ENCODE measurements around the gene PDCL2.
A peak's percentile ranks its signal among the peaks of the same experiment; 100 is the strongest.

Gene PDCL2

DNA sequence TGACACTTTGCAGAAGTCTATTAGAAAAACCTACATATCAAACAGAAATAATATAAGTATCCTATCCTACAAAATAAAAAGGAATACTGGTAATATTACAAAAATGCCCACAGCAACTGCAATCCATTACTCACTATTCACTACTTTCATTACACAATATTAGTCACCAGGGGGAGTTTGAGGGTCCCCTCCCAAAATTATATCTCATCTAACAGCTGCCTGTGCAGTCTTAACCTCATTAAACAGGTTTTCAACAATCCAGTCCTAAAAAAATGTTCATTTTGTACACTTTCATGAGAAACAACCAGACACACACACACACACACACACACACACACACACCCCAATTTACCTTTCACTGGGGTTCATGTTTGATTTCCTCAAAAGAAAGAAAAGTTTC is 48.2 kb downstream of the PDCL2 start:
- no peak for DNase-seq (ENCODE audit: low read depth)
- no peak overlapping the region for H3K4me3 ChIP-seq (ENCODE audit: low read depth, low read length)
- TF ChIP-seq, protein P1, sequence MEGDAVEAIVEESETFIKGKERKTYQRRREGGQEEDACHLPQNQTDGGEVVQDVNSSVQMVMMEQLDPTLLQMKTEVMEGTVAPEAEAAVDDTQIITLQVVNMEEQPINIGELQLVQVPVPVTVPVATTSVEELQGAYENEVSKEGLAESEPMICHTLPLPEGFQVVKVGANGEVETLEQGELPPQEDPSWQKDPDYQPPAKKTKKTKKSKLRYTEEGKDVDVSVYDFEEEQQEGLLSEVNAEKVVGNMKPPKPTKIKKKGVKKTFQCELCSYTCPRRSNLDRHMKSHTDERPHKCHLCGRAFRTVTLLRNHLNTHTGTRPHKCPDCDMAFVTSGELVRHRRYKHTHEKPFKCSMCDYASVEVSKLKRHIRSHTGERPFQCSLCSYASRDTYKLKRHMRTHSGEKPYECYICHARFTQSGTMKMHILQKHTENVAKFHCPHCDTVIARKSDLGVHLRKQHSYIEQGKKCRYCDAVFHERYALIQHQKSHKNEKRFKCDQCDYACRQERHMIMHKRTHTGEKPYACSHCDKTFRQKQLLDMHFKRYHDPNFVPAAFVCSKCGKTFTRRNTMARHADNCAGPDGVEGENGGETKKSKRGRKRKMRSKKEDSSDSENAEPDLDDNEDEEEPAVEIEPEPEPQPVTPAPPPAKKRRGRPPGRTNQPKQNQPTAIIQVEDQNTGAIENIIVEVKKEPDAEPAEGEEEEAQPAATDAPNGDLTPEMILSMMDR (conservative IDR thresholded peaks at IDR 0.05; ENCODE audit: low read depth, low read length) = no peak

DNA sequence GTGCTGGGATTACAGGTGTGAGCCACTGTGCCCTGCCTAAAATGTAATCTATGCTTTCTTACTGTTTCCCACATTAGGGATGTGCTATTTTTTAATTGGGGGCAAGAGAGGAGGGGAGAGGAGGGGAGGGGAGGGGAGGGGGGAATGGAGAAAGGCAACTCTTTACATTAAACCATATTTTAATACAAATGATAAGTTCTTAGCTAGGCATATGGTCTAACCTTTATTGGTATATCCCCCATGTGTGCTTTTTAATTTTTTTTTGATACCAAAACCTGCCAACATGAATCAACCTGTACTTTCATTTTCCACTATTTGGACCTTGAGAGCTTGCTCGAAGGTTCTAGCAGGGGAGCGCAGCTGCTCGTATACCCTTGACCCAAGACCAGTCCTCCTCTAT is 51.8 kb downstream of the PDCL2 start:
- TF ChIP-seq, protein P1 (conservative IDR thresholded peaks at IDR 0.05; ENCODE audit: low read depth, low read length) = no peak
- no peak overlapping the region for H3K4me3 ChIP-seq (ENCODE audit: low read depth, low read length)
- no peak for DNase-seq (ENCODE audit: low read depth)

GRCh38 chr4:55539658-55540057 is 52.4 kb downstream of the PDCL2 start:
- DNase-seq (ENCODE audit: low read depth) = peak; percentile 29
- H3K4me3 ChIP-seq (ENCODE audit: low read depth, low read length) = no peak overlapping the region
- TF ChIP-seq, protein P1 (conservative IDR thresholded peaks at IDR 0.05; ENCODE audit: low read depth, low read length) = no peak

GRCh38 chr4:55538531-55538930 is 53.5 kb downstream of the PDCL2 start:
- no peak overlapping the region for H3K4me3 ChIP-seq (ENCODE audit: low read depth, low read length)
- TF ChIP-seq, protein P1 (conservative IDR thresholded peaks at IDR 0.05; ENCODE audit: low read depth, low read length) = no peak
- DNase-seq (ENCODE audit: low read depth) = no peak

GRCh38 chr4:55534306-55534705 is 57.7 kb downstream of the PDCL2 start:
- H3K4me3 ChIP-seq (ENCODE audit: low read depth, low read length) = no peak overlapping the region
- TF ChIP-seq, protein P1 (conservative IDR thresholded peaks at IDR 0.05; ENCODE audit: low read depth, low read length) = no peak
- no peak for DNase-seq (ENCODE audit: low read depth)

- no peak overlapping the region for H3K4me3 ChIP-seq (ENCODE audit: low read depth, low read length)
- TF ChIP-seq, protein P1 (conservative IDR thresholded peaks at IDR 0.05; ENCODE audit: low read depth, low read length) = no peak
- DNase-seq (ENCODE audit: low read depth) = no peak
Measured at GRCh38 chr4:55530691-55531090, 61.4 kb downstream of the PDCL2 start.

- TF ChIP-seq, protein P1 (conservative IDR thresholded peaks at IDR 0.05; ENCODE audit: low read depth, low read length) = no peak
- DNase-seq (ENCODE audit: low read depth) = no peak
- no peak overlapping the region for H3K4me3 ChIP-seq (ENCODE audit: low read depth, low read length)
Measured at GRCh38 chr4:55530167-55530566, 61.9 kb downstream of the PDCL2 start.
